Memory B cell (primary cell): ENCODE results near the gene TYK2.

Experiments
- ATAC-seq: fragments of 150-1000 bp; cut with Tn5 transposase; 2 replicates; pipeline ENCODE4 v1.10.0; 2021; ENCODE audit warnings: low read depth, mild to moderate bottlenecking, moderate library complexity
- DNase-seq, 2 donors: peaks; one replicate each; pipeline ENCODE4 v3.0.0; 2022; ENCODE audit warnings: low spot score in 2 of 2
- H3K27ac Mint-ChIP-seq: one replicate; pipeline ENCODE4 v1.8.0; 2022; ENCODE audit warnings: mild to moderate bottlenecking, moderate library complexity, mixed read lengths
- H3K27me3 Mint-ChIP-seq: one replicate; pipeline ENCODE4 v1.8.0; 2022; ENCODE audit warnings: mixed read lengths
- H3K36me3 Mint-ChIP-seq: one replicate; pipeline ENCODE4 v1.8.0; 2022; ENCODE audit warnings: mild to moderate bottlenecking, mixed read lengths
- H3K4me1 Mint-ChIP-seq: one replicate; pipeline ENCODE4 v1.8.0; 2022; ENCODE audit warnings: mixed read lengths
- H3K4me3 Mint-ChIP-seq: one replicate; pipeline ENCODE4 v1.8.0; 2022; ENCODE audit warnings: mild to moderate bottlenecking, moderate library complexity, mixed read lengths
- H3K9me3 Mint-ChIP-seq: one replicate; pipeline ENCODE4 v1.8.0; 2022; ENCODE audit warnings: mixed read lengths

The TYK2 gene

DNA sequence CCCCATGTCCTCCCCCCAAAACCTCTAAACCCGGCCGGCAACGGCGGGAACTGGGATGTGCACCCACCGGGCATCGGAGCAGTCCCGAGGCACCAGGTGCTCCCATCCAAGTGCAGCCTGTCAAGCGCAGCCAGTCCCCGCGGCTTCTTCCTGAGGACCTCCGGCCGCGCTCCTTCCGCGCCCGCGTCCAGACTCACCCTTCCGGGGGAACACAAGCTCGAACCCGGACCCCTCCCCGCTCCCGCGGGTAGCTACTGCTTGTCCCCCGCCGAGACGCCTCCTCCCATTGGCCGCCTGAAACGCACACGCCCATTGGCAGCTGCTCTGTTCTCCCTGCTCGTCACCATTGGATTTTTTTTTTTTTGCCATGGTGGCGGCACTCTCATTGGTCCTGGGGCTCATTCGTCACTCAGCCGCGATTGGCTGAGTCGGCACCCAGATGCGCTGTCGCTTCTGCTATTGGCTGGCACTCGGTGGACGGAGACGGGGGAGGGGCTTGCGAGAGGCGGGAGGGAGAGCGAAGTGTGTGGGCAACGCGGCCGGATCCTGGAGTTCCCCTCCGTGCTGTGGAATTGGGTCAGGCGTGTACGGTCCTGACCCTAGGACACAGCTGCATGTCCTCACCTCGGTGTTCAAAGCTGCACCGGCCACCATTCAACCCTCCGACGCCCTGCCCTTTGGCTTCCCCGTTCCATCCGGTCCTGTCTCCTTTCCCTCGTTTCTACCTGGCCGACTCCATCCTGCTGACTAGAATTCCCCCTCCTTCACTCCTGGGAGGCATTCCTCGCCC is at the start of gene TYK2:
TSS of gene TYK2 (minus strand) at position 260 of the 790 bp plus-strand sequence. CDS start 2,166 bp downstream, outside the sequence.
- no peaks in the 10 kb centered on the region for H3K27me3 Mint-ChIP-seq
- ATAC-seq (peak; percentile 97), DNase-seq (peak; percentile 97 to 98)
- peak within 1 kb of the TSS; percentile 86 for H3K27ac Mint-ChIP-seq
- peaks cover 6% of the 10 kb centered on the region for H3K36me3 Mint-ChIP-seq
- H3K9me3 Mint-ChIP-seq = no peaks in the 10 kb centered on the region
- H3K4me1 Mint-ChIP-seq = peaks cover 12% of the 10 kb centered on the region
- peak within 1 kb of the TSS; percentile 86 for H3K4me3 Mint-ChIP-seq

DNA sequence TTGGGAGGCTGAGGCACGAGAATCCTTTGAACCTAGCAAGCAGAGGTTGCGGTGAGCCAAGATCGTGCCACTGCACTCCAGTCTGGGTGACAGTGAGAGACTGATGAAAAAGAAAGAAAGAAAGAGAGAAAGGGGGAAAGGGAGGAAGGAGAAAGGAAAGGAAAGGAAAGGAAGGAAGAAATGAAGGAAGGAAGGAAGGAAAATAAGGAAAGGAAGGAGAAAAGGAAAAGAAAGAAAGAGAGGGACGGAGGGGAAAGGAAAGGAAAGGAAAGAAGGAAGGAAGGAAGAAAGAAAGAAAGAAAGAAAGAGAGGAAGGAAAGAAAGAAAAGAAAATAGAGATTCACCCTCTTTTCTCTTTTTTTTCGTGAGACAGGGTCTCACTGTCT is 48.6 kb upstream of the TYK2 start:
- H3K36me3 Mint-ChIP-seq = no peaks in the 10 kb centered on the region
- H3K4me3 Mint-ChIP-seq = no peak overlapping the region
- H3K27me3 Mint-ChIP-seq = peaks cover 11% of the 10 kb centered on the region
- DNase-seq (no peak), ATAC-seq (no peak)
- H3K4me1 Mint-ChIP-seq = peaks cover 47% of the 10 kb centered on the region
- no peaks in the 10 kb centered on the region for H3K9me3 Mint-ChIP-seq
- peak overlapping the region; percentile 96 for H3K27ac Mint-ChIP-seq

DNA sequence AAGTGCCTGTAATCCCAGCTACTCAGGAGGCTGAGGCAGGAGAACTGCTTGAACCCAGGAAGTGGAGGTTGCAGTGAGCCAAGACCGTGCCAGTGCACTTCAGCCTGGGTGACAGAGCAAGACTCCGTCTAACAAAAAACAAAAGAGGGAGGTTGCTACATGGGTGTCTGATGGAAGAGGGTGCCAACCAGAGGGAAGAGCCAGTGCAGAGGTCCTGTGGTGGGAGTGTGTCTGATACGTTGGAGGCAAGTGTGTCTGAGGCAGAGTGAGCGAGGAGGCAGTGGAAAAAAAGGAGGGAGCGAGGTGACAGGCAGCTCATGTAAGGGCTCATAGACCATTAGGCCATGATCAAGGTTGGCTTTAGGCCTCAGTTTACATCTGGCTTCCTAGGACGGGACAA is 46.8 kb upstream of the TYK2 start:
- no peak for ATAC-seq
- Mint-ChIP-seq H3K36me3 (no peaks in the 10 kb centered on the region), H3K27ac (peak overlapping the region; percentile 96), H3K27me3 (peaks cover 11% of the 10 kb centered on the region), H3K9me3 (no peaks in the 10 kb centered on the region), H3K4me3 (no peak overlapping the region), H3K4me1 (peaks cover 52% of the 10 kb centered on the region)
- no peak for DNase-seq

DNA sequence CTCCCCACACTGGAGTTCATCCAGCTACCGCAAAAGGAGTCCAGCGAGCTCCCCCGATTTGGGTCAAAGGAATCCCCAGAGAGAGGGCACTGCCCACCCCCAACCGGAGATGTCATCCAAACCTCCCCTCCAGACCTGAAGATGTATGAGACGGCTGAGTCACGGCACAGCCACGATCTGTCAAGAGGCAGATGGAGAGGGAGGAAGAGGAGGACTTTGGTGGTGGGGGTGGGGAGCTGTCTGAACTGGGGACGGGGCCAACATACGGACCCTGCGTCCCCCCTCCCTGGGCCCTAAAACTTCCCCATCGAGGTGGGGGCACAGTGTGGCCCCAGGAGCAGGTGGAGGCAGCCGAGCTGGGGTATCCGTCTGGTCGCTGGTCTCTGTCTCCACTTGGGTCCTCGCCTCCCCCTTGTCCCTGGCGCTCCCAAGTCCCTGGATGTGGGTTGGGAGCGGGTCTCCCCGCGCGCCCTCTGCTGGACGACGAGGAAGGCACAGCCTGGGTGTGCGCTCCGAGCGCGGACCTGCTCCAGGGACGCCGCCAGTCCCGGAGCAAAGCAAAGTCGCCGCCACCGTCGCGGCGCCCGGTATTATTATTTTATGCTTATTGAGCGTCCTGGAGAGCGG is 43.8 kb upstream of the TYK2 start:
- no peak for ATAC-seq
- no peaks in the 10 kb centered on the region for H3K36me3 Mint-ChIP-seq
- no peaks in the 10 kb centered on the region for H3K9me3 Mint-ChIP-seq
- H3K27ac Mint-ChIP-seq = peak overlapping the region; percentile 96
- DNase-seq = peak; percentile 56 to 67
- H3K4me3 Mint-ChIP-seq = peak overlapping the region; percentile 81
- H3K4me1 Mint-ChIP-seq = peaks cover 51% of the 10 kb centered on the region
- H3K27me3 Mint-ChIP-seq = peaks cover 17% of the 10 kb centered on the region

DNA sequence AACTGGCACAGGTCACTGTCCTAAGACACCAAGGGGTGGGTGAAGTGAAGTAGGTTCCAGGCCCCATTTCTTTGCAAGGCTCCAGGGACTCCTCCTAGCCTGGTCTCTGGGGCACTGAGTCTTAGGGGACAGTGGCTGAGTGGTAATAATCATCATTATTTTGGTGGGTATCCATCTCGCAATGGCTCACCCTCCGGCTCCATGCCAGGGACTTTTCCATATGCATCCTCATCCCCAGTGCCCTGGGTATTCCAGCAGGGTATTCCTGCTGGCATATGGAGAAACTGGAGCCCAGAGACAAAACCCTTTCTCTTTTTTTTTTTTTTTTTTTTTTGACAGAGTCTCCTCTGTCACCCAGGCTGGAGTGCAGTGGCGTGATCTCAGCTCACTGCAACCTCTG is 42.5 kb upstream of the TYK2 start:
- no peaks in the 10 kb centered on the region for H3K9me3 Mint-ChIP-seq
- no peak overlapping the region for H3K4me3 Mint-ChIP-seq
- no peak overlapping the region for H3K27ac Mint-ChIP-seq
- H3K4me1 Mint-ChIP-seq = peaks cover 45% of the 10 kb centered on the region
- H3K36me3 Mint-ChIP-seq = no peaks in the 10 kb centered on the region
- no peak for DNase-seq
- no peak for ATAC-seq
- H3K27me3 Mint-ChIP-seq = peaks cover 24% of the 10 kb centered on the region

DNA sequence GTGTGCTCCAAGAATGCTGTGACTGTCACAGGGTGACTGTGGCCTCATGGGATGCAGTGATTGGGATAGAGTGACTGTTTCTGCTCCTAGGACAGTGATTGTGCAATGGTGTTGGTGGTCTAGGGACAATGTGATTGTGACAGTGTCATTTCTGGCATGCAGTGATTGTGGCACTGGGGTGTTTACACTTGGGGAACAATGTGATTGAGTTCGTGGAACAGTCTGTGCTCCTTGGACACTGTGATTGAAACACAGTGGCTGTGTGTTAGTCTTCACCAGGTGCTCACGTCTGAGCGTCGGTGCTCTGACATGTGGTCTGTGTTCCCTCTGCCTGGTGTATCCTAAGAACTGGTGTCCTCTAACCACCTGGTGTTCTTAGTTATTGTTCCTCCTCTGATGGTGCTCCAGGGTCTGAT is 41.7 kb upstream of the TYK2 start:
- Mint-ChIP-seq H3K9me3 (no peaks in the 10 kb centered on the region), H3K36me3 (no peaks in the 10 kb centered on the region), H3K27me3 (peaks cover 25% of the 10 kb centered on the region), H3K4me3 (no peak overlapping the region), H3K27ac (no peak overlapping the region), H3K4me1 (peaks cover 39% of the 10 kb centered on the region)
- ATAC-seq (no peak), DNase-seq (no peak)

DNA sequence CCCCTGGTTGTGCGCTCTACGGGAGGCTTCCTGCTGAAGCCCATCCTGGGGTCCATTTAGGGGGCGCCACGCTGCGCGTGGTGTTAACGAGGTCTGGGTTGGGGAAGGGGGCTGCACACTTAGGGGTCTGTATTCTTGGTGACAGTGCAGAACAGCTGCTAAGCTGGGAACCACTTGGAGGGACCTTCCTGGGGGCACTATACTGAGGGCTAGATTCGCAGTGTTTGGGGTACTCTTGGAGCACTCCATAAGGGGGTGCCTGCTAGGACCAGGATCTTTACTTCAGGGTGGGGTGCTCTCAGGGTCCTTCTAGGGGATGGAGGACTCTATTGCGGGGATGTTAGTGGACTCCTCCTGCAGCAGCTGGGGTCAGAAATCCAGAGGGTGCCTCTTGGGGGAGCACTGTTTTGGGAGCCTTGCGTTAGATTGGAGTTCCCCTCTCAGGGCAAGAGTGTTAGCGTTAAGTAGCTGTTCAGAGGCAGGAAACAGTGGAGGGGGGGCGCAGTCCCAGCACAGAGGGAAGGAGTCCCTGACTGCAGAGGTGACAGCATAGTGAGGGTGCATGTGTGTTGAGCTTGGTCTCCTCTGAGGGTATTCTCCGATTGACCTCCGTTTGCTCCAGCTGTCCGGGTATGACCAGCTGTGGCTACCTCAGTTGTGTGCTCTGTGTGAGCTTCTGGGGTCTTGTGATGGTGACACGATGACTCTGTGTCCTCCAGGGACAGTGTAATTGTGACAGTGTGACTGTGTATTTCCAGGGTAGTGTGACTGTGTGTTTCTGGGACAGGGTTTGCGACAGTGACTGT is 41.1 kb upstream of the TYK2 start:
- peaks cover 28% of the 10 kb centered on the region for H3K27me3 Mint-ChIP-seq
- peaks cover 2% of the 10 kb centered on the region for H3K9me3 Mint-ChIP-seq
- ATAC-seq (no peak), DNase-seq (no peak)
- H3K27ac Mint-ChIP-seq = peak overlapping the region; percentile 60
- H3K4me1 Mint-ChIP-seq = peaks cover 43% of the 10 kb centered on the region
- H3K36me3 Mint-ChIP-seq = no peaks in the 10 kb centered on the region
- peak overlapping the region; percentile 8 for H3K4me3 Mint-ChIP-seq

DNA sequence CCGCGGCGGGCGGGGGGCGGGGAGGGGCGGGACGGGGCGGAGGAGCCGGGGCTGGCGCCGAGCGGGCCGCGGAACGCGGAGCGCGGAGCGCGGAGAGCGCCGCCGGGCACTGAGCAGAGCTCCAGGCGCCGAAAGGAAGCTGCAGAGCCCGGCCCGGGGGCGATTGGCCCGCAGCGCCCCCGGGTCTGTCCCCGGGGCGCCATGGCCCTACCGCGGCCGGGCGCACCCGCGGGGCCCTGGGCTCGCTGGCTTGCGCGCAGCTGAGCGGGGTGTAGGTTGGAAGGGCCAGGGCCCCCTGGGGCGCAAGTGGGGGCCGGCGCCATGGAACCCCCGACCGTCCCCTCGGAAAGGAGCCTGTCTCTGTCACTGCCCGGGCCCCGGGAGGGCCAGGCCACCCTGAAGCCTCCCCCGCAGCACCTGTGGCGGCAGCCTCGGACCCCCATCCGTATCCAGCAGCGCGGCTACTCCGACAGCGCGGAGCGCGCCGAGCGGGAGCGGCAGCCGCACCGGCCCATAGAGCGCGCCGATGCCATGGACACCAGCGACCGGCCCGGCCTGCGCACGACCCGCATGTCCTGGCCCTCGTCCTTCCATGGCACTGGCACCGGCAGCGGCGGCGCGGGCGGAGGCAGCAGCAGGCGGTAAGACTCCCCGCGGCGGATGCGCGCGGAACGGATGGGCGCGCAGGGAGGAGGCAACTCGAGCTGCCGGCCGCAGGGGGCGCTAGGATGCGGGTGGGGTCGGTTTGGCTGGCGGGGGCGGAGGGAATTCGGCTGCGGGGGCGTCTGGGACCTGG is 40.3 kb upstream of the TYK2 start, which contains the start of gene PDE4A:
TSS of gene PDE4A (plus strand) at position 95 of the 796 bp plus-strand sequence. CDS start at position 322, 227 bp downstream.
- no peaks in the 10 kb centered on the region for H3K36me3 Mint-ChIP-seq
- H3K9me3 Mint-ChIP-seq = peaks cover 2% of the 10 kb centered on the region
- ATAC-seq = no peak
- peak; percentile 65 to 74 for DNase-seq
- H3K4me1 Mint-ChIP-seq = peaks cover 45% of the 10 kb centered on the region
- H3K27ac Mint-ChIP-seq = peak within 1 kb of the TSS; percentile 87
- H3K27me3 Mint-ChIP-seq = peaks cover 28% of the 10 kb centered on the region
- peak within 1 kb of the TSS; percentile 60 for H3K4me3 Mint-ChIP-seq

DNA sequence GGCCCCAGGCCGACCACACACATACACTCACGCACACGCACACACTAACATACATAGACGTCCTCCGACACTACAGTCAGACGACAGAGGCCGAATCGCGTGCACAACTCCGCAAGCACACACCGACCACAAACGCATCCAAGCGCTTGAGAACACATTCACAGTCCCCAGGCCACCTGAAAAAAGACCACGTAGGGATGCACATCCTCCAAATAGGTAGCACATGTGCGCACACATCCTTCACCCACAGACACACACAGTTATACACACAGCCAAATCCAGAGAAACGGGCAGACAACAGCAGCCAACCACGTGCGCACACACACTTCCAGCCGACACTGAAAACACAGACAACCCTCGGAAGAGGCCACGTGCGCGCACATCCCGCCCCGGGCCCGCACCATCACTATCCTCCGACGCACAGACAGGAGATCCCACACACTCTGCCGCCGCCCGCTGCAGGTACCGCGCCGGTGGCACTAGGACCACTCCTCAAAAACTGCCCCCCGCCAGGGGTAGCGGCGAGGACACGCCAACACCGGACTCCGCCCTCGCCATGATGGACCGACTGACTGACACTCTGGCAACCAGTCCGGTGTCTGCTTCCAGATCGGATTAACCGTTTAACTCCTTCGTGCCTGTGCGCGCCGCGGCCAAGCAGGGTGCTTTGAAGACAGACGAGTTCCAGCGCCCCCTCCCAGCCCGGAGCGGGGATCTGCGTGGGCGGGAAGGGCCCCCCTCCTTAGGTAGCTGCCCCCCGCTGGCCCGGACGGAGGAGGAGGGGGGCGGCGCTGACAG is 39.5 kb upstream of the TYK2 start:
- peak; percentile 15 for ATAC-seq
- H3K27me3 Mint-ChIP-seq = peaks cover 28% of the 10 kb centered on the region
- H3K36me3 Mint-ChIP-seq = no peaks in the 10 kb centered on the region
- peak overlapping the region; percentile 87 for H3K27ac Mint-ChIP-seq
- peaks cover 2% of the 10 kb centered on the region for H3K9me3 Mint-ChIP-seq
- peak overlapping the region; percentile 60 for H3K4me3 Mint-ChIP-seq
- peaks cover 40% of the 10 kb centered on the region for H3K4me1 Mint-ChIP-seq
- DNase-seq = peak; percentile 43 to 53

DNA sequence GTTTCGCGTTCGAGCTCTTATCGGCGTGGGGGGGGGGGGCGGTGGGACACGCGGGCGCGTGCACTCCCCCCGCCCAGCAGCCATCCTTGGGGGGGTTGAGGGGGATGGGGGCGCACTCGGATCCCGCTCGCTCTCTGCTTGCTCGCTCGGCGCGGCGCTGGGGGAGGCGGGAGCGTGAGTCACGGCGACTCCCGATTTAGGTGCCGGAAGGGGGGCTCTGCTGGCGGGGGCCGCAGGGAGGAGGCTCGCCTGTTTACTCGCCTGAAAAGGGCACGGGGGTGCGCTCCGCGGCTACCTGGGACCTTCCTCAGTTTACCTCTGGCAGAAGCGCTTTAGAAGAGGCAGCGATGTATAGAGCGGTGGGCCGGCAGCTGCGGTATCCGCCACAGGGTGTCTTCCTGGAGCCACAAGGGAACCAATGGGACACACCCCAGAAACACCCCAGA is 38.9 kb upstream of the TYK2 start:
- peaks cover 2% of the 10 kb centered on the region for H3K9me3 Mint-ChIP-seq
- H3K4me1 Mint-ChIP-seq = peaks cover 39% of the 10 kb centered on the region
- H3K36me3 Mint-ChIP-seq = no peaks in the 10 kb centered on the region
- peak overlapping the region; percentile 60 for H3K4me3 Mint-ChIP-seq
- ATAC-seq = no peak
- DNase-seq = no peak
- H3K27ac Mint-ChIP-seq = peak overlapping the region; percentile 87
- H3K27me3 Mint-ChIP-seq = peaks cover 28% of the 10 kb centered on the region

DNA sequence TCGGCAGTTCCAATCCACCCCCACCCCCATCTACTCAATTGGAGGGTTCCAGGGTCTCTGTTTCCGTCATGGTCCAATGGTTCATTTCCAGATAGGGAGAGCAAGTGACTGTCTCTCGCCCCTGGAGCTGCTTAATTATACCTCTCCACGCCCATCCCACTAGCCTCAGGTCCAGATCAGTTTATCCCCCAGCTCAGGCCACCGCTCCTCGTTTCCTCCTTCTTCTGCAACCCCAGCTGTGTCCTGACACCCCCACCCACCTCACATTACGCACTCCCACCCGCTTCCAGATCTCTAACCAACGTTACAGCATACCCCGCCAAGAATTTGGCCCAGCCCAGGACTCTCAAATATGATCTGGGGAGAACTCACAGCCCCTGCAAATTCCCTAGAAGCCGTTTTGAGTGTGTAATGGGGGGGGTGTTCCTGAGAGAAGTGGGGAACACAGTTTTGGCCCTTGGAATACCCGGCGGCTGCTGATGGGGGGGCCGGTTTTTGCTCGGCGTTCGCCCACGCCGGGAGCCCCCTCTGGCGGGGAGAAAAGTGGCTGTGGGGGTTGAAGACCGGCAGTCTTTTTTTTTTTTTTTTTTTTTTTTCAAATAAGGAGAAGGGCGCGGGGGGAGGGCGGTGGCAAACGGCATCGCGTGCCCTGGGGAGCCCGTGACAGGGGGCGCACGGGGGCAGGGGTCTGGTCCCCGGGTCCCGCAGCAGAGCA is 38.3 kb upstream of the TYK2 start:
- H3K4me1 Mint-ChIP-seq = peaks cover 33% of the 10 kb centered on the region
- peaks cover 28% of the 10 kb centered on the region for H3K27me3 Mint-ChIP-seq
- H3K36me3 Mint-ChIP-seq = no peaks in the 10 kb centered on the region
- ATAC-seq = no peak
- peak overlapping the region; percentile 34 for H3K4me3 Mint-ChIP-seq
- H3K9me3 Mint-ChIP-seq = peaks cover 2% of the 10 kb centered on the region
- peak overlapping the region; percentile 87 for H3K27ac Mint-ChIP-seq
- peak in 1 of 2 donors; percentile 41 for DNase-seq

DNA sequence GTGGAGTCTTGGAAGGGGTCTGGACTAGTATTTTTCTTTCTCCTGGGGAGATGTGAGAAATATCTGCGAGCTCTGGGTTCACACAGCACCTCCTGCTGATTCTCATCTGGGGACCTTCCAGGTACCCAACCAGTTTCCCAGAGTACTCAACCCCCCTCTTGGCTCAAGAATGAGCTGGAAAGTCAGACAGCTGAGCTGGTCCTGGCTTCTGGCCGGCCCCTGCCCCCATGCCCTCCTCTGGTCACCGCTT is 37.8 kb upstream of the TYK2 start:
- DNase-seq = no peak
- H3K4me1 Mint-ChIP-seq = peaks cover 30% of the 10 kb centered on the region
- H3K9me3 Mint-ChIP-seq = peaks cover 2% of the 10 kb centered on the region
- H3K36me3 Mint-ChIP-seq = no peaks in the 10 kb centered on the region
- H3K27me3 Mint-ChIP-seq = peaks cover 28% of the 10 kb centered on the region
- H3K27ac Mint-ChIP-seq = peak overlapping the region; percentile 87
- H3K4me3 Mint-ChIP-seq = no peak overlapping the region
- ATAC-seq = no peak
